ENCODE measurements around the gene HOXB1.

HOXB1 gene

GRCh38 chr17:48553190-48553547 lies 22.4 kb upstream of the HOXB1 start:
- no peak overlapping the region for H3K27ac ChIP-seq (ENCODE audit: low read depth, low read length, poor library complexity, severe bottlenecking)
- H3K36me3 ChIP-seq (ENCODE audit: insufficient read depth, low read length): no peaks in the 10 kb centered on the region
- H3K4me2 ChIP-seq (ENCODE audit: low read length): no peak overlapping the region
- no peak overlapping the region for H2AFZ ChIP-seq (ENCODE audit: low read length)
- H3K79me2 ChIP-seq (ENCODE audit: insufficient read depth, low read length): no peaks in the 10 kb centered on the region
- H3K4me3 ChIP-seq (ENCODE audit: low read depth, low read length, poor library complexity, severe bottlenecking): no peak overlapping the region
- TF ChIP-seq EZH2 (IDR thresholded peaks at IDR 0.05; ENCODE audit: borderline replicate concordance, low read length): no peak
- TF ChIP-seq CTCF (IDR thresholded peaks at IDR 0.05; ENCODE audit: low read length): no peak
- no peaks in the 10 kb centered on the region for H3F3A ChIP-seq (ENCODE audit: insufficient read depth, low read length)
- no peaks in the 10 kb centered on the region for H3K4me1 ChIP-seq (ENCODE audit: insufficient read depth, low read length, severe bottlenecking)
- no peak overlapping the region for H3K9ac ChIP-seq (ENCODE audit: low read length)
- no peaks in the 10 kb centered on the region for H3K9me2 ChIP-seq (ENCODE audit: low read depth, low read length)
- no peaks in the 10 kb centered on the region for H3K9me3 ChIP-seq (ENCODE audit: low read length)
- no peaks in the 10 kb centered on the region for H4K20me1 ChIP-seq (ENCODE audit: insufficient read depth, low read length)
- no peaks in the 10 kb centered on the region for H3K27me3 ChIP-seq (ENCODE audit: insufficient read depth, low read length)

DNA sequence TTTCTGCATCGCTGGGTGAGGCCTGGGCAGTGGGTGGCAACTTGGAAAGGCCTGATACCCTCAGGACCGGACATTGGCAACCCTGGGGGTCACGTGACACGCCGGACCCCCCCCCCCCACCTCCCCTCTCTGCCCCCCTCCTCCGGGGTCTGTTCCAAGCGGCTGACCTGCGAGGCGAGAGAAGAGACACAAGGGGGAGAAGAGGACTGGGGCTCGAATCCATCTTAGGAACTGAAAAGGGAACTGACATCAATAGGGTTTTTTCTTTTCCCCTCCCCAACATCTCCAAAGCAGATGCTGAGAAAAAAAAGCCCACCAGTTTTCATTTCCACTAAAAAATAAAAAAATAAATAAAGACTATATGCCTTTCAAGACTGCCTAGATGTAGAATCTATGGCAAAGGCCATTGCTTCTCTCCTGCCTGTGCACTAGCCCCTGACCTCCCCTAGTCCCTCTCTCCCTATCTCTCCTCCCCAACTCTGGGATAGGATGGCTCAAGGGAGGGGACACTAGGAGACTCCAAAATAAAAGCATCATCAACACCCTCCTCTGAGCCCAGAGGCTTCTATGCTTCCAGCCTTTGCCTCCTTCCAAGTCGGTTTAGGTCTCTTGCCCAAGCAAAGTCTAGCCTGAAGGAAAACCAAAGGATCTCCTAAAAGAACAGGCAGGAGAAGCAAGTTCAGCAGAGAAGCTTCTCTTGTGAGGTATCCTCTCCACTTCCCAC lies 21.8 kb upstream of the HOXB1 start:
- no peaks in the 10 kb centered on the region for H3K9me2 ChIP-seq (ENCODE audit: low read depth, low read length)
- H3K79me2 ChIP-seq (ENCODE audit: insufficient read depth, low read length): no peaks in the 10 kb centered on the region
- H3K4me2 ChIP-seq (ENCODE audit: low read length): no peak overlapping the region
- H3K36me3 ChIP-seq (ENCODE audit: insufficient read depth, low read length): no peaks in the 10 kb centered on the region
- H4K20me1 ChIP-seq (ENCODE audit: insufficient read depth, low read length): no peaks in the 10 kb centered on the region
- no peak overlapping the region for H2AFZ ChIP-seq (ENCODE audit: low read length)
- H3F3A ChIP-seq (ENCODE audit: insufficient read depth, low read length): no peaks in the 10 kb centered on the region
- no peak overlapping the region for H3K4me3 ChIP-seq (ENCODE audit: low read depth, low read length, poor library complexity, severe bottlenecking)
- no peak overlapping the region for H3K9ac ChIP-seq (ENCODE audit: low read length)
- H3K27me3 ChIP-seq (ENCODE audit: insufficient read depth, low read length): no peaks in the 10 kb centered on the region
- TF ChIP-seq CTCF (IDR thresholded peaks at IDR 0.05; ENCODE audit: low read length) (no peak), EZH2 (IDR thresholded peaks at IDR 0.05; ENCODE audit: borderline replicate concordance, low read length) (no peak)
- no peaks in the 10 kb centered on the region for H3K4me1 ChIP-seq (ENCODE audit: insufficient read depth, low read length, severe bottlenecking)
- no peak overlapping the region for H3K27ac ChIP-seq (ENCODE audit: low read depth, low read length, poor library complexity, severe bottlenecking)
- H3K9me3 ChIP-seq (ENCODE audit: low read length): no peaks in the 10 kb centered on the region

DNA sequence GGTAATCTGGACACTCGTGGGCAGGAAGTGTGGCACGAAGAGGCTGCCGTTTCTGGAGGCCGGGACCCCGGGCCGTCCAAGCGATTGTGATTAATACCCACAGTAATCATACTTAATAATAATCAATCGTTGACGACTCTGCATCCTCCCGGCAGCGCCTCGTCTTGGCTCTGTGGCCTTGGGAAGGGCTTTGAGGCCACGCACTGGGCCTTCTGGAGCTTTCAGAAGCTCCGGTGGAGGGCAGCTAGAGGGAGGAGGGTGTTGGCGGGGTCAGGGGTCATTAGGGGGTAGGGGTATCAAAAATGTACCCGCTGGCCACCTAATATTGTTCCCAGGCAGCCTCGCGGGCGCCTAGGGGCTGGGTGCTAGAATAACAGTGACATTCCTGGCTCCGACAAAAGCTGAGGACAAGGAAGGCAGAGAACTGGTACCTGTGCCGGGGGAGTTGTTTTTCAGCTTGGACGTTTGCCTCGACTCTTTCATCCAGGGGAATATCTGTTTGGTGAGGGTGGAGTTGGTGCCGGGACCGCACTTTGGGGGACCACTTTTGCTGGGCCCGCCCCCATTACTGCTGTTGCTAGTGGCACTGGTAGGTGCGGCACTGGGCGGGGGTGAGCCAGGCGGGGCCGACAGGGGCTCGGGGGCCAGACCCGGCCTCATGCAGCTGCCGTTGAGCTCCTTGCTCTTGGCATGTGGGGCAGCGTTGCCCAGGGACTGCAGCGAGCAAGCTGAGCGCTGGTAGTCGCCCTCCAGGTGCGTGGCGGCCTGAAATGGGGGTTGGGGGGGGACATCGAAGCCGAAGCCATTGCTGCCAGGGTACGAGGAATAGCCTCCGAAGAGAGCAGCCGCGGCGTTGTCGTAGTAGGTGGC lies 21.0 kb upstream of the HOXB1 start:
- Histone ChIP-seq H4K20me1 (ENCODE audit: insufficient read depth, low read length) (no peaks in the 10 kb centered on the region), H2AFZ (ENCODE audit: low read length) (no peak overlapping the region), H3K79me2 (ENCODE audit: insufficient read depth, low read length) (no peaks in the 10 kb centered on the region), H3K4me1 (ENCODE audit: insufficient read depth, low read length, severe bottlenecking) (no peaks in the 10 kb centered on the region), H3K27ac (ENCODE audit: low read depth, low read length, poor library complexity, severe bottlenecking) (no peak overlapping the region), H3K4me3 (ENCODE audit: low read depth, low read length, poor library complexity, severe bottlenecking) (no peak overlapping the region), H3F3A (ENCODE audit: insufficient read depth, low read length) (no peaks in the 10 kb centered on the region), H3K4me2 (ENCODE audit: low read length) (no peak overlapping the region), H3K9me3 (ENCODE audit: low read length) (no peaks in the 10 kb centered on the region), H3K9me2 (ENCODE audit: low read depth, low read length) (no peaks in the 10 kb centered on the region), H3K36me3 (ENCODE audit: insufficient read depth, low read length) (no peaks in the 10 kb centered on the region), H3K27me3 (ENCODE audit: insufficient read depth, low read length) (no peaks in the 10 kb centered on the region), H3K9ac (ENCODE audit: low read length) (no peak overlapping the region)
- TF ChIP-seq CTCF (IDR thresholded peaks at IDR 0.05; ENCODE audit: low read length): no peak
